Stimulated activated CD8-positive, alpha-beta memory T cell treated with anti-CD3 and anti-CD28 coated beads, Interleukin-7, amount 100 ng/mL, for 48 hours (primary cell): Measurements from ENCODE around the gene DUSP1.
"Not testable (repeated sequence)": the region's sequence is repeated elsewhere in the genome, so short reads cannot be mapped to it uniquely, and the experiment has no call there.

Experiments
- DNase-seq, 2 donors: peaks; one replicate each; pipeline ENCODE4 v3.0.0-alpha.2; 2020; ENCODE audit warnings: low read depth in 1 of 2; ENCODE audit errors: extremely low read depth in 1 of 2

DUSP1 gene

GRCh38 chr5:172770675-172771438, at the start of gene DUSP1:
Gene DUSP1 (minus strand): TSS chr5:172771195. CDS start chr5:172770952, 243 bp downstream.
- peak; percentile 93 to 94 for DNase-seq

DNA sequence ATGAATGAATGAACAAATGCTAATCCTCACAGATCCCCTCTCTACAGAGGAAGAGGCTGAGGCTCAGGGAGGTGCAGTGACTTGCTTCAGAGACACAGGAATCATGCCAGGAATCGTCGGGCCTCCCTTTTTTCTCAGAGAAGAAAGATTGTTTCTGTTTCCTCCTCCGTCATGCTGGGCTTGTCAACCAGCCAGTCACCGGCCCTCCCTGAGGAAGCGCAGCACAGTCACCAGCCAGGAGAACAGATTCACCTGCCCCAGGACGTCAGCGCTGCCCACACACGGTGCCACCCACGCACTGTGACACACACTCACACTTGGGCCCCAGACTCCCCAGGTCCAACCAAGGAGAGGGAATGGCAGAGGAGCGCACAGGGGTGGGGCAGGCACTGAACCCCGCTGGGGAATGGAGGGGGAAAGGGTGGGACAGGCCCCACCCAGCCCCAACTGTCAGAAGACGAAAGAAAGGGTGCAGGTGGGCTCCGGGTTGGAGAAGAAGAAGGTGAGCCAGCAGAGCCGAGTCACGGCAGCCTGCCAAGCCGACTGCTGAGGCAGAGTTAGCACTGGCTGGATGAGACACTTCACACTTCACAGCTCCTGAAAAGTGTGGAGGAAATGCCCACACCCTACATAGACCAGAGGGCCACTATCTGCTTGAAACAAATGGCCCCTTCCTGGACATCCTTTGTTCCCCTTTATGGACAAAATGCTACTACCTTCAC, 49.2 kb upstream of the DUSP1 start:
- DNase-seq = peak in 1 of 2 donors; percentile 45

DNA sequence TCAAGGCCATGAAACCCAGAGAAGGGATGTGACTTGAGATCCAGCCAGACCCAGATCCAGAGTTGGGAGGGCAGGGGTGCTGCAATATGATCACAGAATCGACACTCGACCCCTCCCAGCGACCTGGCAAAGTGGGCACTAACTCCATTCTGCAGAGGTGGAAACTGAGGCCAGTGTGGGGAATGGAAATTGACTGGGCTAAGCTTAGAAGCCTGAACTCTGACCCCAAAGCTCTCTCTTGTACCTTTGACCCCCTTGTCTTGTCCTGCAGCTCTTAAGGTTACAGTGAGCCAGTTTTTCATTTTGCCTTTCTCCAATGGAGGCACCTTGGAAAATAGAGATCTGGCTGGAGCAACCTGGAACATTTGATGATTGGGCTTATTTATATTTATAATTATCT, 48.6 kb upstream of the DUSP1 start:
- DNase-seq = no peak

- DNase-seq = no peak
These were observed 47.1 kb upstream of the DUSP1 start for GRCh38 chr5:172818081-172818480.

DNA sequence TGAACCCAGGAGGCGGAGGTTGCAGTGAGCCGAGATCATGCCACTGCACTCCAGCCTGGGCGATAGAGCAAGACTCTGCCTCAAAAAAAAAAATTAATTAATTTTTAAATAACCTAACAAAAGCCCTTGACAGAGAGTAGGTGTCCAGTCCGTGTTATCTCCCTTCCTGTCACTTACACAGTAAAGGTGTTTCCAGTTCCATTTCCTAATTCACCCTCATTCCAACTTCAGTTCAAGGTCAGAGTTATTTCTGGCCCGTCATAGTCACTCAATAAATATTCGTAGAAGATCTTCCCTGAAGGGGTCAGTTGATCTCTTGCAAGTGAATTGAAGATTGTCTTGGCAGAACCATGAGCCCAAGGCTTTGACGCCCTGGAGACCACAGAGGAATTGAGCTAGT, 46.7 kb upstream of the DUSP1 start:
- DNase-seq = no peak

DNA sequence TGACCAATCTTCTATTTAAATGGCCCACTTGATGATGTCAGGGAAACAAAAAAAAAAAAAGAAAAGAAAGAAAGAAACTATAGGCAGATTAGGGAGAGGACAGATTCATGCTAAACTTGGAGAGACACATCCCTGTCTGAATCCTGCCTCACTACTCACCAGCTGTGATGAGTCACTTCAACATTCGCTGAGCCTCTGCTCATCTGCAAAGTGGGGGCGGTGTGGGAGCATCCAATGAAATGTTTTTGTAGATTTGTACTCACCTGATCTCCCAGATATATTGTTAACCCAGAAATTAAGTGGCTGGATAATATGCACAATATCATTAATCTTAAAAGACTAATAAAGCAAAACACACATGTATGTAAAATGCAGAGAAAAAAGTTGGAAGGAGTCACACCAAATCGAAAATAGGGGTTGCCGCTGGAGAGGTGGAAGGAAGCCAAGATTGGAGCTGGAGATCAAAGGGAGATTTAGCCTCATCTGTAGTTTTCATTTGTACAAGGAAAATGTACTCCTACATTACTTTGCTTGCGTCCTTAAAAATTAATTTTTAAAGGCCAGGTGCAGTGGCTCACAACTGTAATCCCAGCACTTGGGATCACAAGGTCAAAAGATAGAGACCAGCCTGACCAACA, 46.0 kb upstream of the DUSP1 start:
- DNase-seq = no peak

DNA sequence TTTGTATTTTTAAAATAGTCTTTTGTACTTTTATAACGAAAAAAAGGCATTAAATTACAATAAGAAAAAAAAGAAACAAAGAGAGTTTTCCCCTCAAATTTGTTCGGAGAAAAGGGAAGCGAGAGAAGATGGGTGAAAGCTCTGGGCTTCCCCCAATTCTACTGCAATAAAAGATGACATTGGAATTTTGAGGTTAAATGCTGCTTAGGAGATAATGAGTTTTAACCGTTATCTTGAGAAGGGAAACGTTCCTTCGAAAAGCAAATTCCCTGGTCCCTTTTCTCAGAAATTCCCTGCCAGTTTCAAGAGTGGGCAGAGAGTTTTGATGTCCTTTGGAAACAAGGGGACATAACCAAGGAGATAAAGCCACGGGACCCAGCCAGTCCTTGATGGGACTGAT, 44.6 kb upstream of the DUSP1 start:
- DNase-seq = no peak

DNA sequence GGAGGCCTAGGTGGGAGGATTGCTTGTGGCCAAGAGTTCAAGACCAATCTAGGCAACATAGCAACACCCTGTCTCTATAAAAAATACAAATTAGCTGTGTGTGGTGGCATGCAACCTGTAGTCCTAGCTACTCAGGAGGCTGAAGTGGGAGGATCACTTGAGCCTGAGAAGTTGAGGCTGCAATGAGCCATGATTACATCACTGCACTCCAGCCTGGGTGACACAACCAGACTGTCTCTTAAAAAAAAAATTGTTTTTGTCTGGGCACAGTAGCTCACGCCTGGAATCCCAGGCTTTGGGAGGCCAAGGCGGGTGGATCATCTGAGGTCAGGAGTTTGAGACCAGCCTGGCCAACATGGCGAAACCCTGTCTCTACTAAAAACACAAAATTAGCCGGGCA, 40.0 kb upstream of the DUSP1 start:
- not testable (repeated sequence) for DNase-seq

DNA sequence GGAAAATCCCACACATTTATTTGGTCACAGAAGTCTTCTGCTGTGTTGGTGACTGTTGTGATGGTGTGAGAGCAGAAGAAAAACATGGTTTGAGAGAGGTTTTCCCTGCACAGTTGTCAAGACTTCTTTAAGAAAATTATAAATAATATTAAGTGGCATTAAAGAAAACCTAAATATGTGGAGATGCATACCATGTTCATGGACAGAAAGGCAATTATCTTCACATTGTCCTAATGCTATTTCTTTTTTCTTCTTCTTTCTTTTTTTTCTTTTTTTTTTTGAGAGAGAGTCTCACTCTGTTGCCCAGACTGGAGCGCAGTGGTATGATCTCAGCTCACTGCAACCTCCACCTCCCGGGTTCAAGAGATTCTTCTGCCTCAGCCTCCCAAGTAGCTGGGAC, 38.8 kb upstream of the DUSP1 start:
- DNase-seq = no peak

GRCh38 chr5:172807766-172808311, 36.8 kb upstream of the DUSP1 start:
- no peak for DNase-seq

DNA sequence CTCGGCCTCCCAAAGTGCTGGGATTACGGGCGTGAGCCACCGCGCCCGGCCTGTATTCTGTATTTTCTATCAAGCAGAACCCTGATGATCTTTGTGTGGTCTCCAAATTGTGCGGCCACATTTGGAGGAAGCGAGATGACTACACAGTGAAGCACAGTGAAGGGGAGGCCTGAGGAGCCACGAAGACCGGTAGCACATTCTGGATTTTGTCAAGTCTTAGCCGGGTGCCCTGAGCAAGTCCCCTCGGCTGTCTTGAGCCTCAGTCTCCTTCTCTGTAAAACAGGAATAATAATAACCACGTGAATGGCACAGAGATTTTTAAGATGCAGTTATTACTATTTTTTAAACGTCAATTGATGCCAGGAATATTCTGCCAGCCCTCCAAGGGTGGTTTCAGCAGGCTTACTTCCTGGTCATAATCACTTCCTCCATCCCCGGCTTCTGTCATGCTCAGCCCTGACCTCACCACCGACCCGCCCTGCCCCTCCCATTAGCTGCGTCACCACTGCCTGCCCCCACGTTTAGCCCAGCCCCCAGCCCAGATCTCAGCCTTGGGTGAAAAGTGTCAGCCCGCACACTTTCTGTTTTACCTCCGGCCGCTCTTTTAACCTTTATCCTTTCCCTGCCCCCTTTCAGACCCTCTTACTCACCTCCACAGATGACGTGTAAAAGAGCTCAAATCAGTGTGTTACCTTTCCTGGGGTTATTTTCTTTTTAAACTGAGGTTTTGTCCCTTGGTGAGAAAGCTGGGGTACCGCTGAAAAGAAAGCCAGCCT, 36.1 kb upstream of the DUSP1 start:
- DNase-seq = peak; percentile 90 to 96

DNA sequence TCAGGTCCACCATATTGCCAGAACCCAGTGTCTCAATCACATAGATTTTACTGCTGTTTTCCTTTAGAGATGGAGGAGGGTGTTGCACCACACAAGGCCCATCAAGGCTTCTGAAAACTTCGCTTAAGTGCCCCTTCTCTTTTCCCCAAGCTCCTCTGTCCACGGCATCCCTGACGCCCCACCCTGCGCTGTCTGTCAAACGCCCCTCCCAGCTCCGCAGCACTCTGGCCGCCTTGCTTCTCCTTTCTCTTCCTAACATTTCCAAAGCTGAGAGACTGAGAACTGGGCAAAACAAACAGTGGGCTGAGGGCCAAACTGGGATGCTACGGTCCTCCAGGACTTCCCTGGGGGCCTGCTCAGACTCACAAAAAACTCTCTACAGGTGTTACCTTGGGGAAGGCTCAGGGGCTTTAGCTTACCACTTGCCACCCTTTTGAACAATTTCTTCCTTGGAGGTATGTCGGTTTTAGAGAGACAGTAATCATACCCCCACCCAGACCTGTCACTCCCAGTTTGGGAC, 34.8 kb upstream of the DUSP1 start:
- no peak for DNase-seq

- no peak for DNase-seq
These were observed 34.2 kb upstream of the DUSP1 start for GRCh38 chr5:172805018-172805683.

- no peak for DNase-seq
These were observed 31.7 kb upstream of the DUSP1 start for GRCh38 chr5:172802567-172803176.

DNA sequence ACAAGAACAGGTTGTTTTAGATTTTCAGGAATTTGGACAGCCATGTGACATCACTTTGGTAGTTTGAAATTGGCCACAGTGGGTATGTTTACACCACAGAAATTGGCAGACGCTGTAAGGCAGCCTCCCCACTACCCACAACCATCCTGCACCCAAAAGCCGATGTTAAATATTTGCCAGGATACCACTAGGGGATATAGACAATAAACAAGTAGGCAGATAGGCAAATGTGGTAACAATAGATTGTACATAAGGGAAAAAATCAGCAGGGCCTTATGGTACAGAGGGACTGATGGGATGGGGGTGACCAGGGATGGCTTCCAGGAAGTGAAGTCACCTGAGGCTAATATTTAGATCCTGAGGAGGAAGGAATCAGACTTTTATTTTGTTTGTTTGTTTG, 31.1 kb upstream of the DUSP1 start:
- DNase-seq = no peak

GRCh38 chr5:172801179-172801671, 30.2 kb upstream of the DUSP1 start:
- no peak for DNase-seq

- DNase-seq = no peak
These were observed 29.1 kb upstream of the DUSP1 start for GRCh38 chr5:172800088-172800551.

GRCh38 chr5:172799416-172799815, 28.4 kb upstream of the DUSP1 start:
- DNase-seq = no peak
